OCI-LY1 (cell line): ENCODE results near the gene CDH9.

Source experiments
- H2AFZ ChIP-seq: fragments of 200-600 bp; sonication (generic), shearing (Covaris generic); 2 replicates; pipeline ENCODE4 v1.6.0; 2014; ENCODE audit warnings: antibody characterized with exemption, mild to moderate bottlenecking, low read length
- H3F3A ChIP-seq: fragments of 200-600 bp; sonication (generic), shearing (Covaris generic); 2 replicates; pipeline ENCODE4 v1.6.0; 2014; ENCODE audit warnings: mild to moderate bottlenecking, antibody characterized with exemption, low read length, moderate library complexity; ENCODE audit not compliant: insufficient read depth
- H3K27ac ChIP-seq: fragments of 200-600 bp; sonication (generic); 2 replicates; pipeline ENCODE4 v1.5.1; 2014; ENCODE audit warnings: low read length, mixed run types, mild to moderate bottlenecking, low read depth; ENCODE audit not compliant: poor library complexity, severe bottlenecking
- H3K27me3 ChIP-seq: fragments of 200-600 bp; sonication (generic); 2 replicates; pipeline ENCODE4 v1.6.0; 2014; ENCODE audit warnings: antibody characterized with exemption, mild to moderate bottlenecking, low read length, moderate library complexity; ENCODE audit not compliant: insufficient read depth
- H3K36me3 ChIP-seq: fragments of 200-600 bp; sonication (generic); 2 replicates; pipeline ENCODE4 v1.6.1; 2014; ENCODE audit warnings: mild to moderate bottlenecking, antibody characterized with exemption, low read length, moderate library complexity, mixed read lengths; ENCODE audit not compliant: insufficient read depth
- H3K4me1 ChIP-seq: fragments of 200-600 bp; sonication (generic); 2 replicates; pipeline ENCODE4 v1.5.1; 2014; ENCODE audit warnings: mild to moderate bottlenecking, low read length, moderate library complexity; ENCODE audit not compliant: insufficient read depth, severe bottlenecking
- H3K4me2 ChIP-seq: fragments of 200-600 bp; sonication (generic), shearing (Covaris generic); 2 replicates; pipeline ENCODE4 v1.6.1; 2014; ENCODE audit warnings: low read length
- H3K4me3 ChIP-seq: fragments of 200-600 bp; sonication (generic); 2 replicates; pipeline ENCODE4 v1.5.1; 2014; ENCODE audit warnings: low read length, low read depth, mild to moderate bottlenecking, mixed read lengths; ENCODE audit not compliant: poor library complexity, severe bottlenecking
- H3K79me2 ChIP-seq: fragments of 200-600 bp; shearing (Covaris generic); 2 replicates; pipeline ENCODE4 v1.6.1; 2016; ENCODE audit warnings: mixed run types, low read length, mixed read lengths; ENCODE audit not compliant: insufficient read depth
- H3K9ac ChIP-seq: fragments of 200-600 bp; sonication (generic), shearing (Covaris generic); 2 replicates; pipeline ENCODE4 v1.6.1; 2014; ENCODE audit warnings: mild to moderate bottlenecking, low read length, mixed read lengths
- H3K9me2 ChIP-seq: fragments of 200-600 bp; sonication (generic), shearing (Covaris generic); 2 replicates; pipeline ENCODE4 v1.6.1; 2014; ENCODE audit warnings: low read depth, mild to moderate bottlenecking, low read length, mixed read lengths
- H3K9me3 ChIP-seq: fragments of 200-600 bp; shearing (Covaris generic); 2 replicates; pipeline ENCODE4 v1.6.1; 2014; ENCODE audit warnings: low read length, mixed read lengths
- H4K20me1 ChIP-seq: fragments of 200-600 bp; sonication (generic), shearing (Covaris generic); 2 replicates; pipeline ENCODE4 v1.6.0; 2016; ENCODE audit warnings: mild to moderate bottlenecking, low read length; ENCODE audit not compliant: insufficient read depth
- EZH2 ChIP-seq: fragments of 200-600 bp; sonication (generic), shearing (Covaris generic); IDR thresholded peaks from 2 replicates; pipeline ENCODE4 v1.8.0; 2017; ENCODE audit warnings: borderline replicate concordance, mixed run types, mild to moderate bottlenecking, antibody characterized with exemption, low read length, moderate library complexity, mixed read lengths
- TF ChIP-seq, protein P1 (sequence below): fragments of 200-600 bp; sonication (generic), shearing (Covaris generic); IDR thresholded peaks from 2 replicates; pipeline ENCODE4 v1.5.1; 2017; ENCODE audit warnings: mild to moderate bottlenecking, antibody characterized with exemption, low read length, moderate library complexity, mixed read lengths

CDH9 gene

DNA sequence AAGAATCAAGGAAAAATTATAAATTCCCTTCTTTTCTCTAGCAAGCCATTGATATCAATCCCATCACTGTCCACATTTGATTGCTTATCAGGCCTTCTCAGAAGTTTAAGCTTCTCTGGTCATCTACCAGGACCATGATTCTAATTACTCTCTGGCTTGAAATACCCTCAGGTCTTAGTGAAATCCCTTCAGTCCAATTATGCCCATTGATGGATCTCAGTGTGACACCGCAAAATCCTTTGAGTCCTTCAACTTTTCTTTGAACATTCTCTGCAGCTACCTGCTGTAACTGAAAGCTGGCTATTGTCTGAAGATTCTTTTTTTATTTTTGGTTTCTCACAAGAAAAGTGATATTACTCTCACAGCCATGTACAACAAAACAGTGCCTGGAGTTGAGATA, 3.0 kb upstream of the CDH9 start:
- Histone ChIP-seq H3K27me3 (no peaks in the 10 kb centered on the region), H3K9me3 (no peaks in the 10 kb centered on the region), H2AFZ (no peak overlapping the region), H3F3A (no peaks in the 10 kb centered on the region), H4K20me1 (no peaks in the 10 kb centered on the region), H3K9me2 (no peaks in the 10 kb centered on the region), H3K4me3 (no peak overlapping the region), H3K9ac (no peak overlapping the region), H3K27ac (no peak overlapping the region), H3K36me3 (no peaks in the 10 kb centered on the region), H3K4me2 (no peak overlapping the region), H3K4me1 (no peaks in the 10 kb centered on the region), H3K79me2 (no peaks in the 10 kb centered on the region)
- TF ChIP-seq, protein P1, sequence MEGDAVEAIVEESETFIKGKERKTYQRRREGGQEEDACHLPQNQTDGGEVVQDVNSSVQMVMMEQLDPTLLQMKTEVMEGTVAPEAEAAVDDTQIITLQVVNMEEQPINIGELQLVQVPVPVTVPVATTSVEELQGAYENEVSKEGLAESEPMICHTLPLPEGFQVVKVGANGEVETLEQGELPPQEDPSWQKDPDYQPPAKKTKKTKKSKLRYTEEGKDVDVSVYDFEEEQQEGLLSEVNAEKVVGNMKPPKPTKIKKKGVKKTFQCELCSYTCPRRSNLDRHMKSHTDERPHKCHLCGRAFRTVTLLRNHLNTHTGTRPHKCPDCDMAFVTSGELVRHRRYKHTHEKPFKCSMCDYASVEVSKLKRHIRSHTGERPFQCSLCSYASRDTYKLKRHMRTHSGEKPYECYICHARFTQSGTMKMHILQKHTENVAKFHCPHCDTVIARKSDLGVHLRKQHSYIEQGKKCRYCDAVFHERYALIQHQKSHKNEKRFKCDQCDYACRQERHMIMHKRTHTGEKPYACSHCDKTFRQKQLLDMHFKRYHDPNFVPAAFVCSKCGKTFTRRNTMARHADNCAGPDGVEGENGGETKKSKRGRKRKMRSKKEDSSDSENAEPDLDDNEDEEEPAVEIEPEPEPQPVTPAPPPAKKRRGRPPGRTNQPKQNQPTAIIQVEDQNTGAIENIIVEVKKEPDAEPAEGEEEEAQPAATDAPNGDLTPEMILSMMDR: no peak
- no peak for TF ChIP-seq EZH2

DNA sequence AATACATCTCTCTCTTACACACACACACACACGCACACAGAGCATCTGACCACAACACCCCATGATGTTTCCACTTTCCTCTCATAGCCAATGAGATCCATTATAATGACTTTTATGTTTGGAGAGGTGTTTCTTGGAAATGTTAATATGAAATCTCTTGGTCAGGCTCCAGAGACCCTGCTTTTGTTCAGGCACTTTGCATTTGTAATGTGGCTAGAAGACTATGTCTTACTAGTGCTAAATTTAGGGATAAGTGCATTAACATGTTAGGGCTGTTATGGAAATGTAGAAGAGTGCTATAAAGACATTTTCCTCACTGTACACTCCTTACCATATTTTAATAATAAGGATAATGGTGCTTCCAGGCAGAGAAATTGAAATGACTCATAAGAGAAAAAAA, 3.8 kb downstream of the CDH9 start:
- no peak for TF ChIP-seq EZH2
- TF ChIP-seq, protein P1: no peak

DNA sequence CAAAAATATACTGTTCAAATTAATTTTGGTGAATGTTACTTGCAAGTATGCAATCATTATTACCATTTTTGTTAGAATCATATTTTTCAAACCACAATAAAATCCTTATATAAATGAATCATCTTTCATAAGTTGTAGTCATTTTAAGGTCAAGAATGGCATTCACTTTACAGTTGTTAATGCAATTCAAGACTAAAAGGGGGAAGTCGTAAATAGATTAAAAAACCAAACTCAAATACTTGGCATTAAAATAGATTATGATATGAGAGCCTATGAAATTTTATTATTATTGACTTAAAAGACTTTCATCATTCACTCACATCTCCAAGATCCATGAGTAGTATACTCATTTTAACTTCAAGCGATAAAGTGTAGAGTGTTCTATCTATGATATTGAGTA, 11.6 kb downstream of the CDH9 start:
- no peak for TF ChIP-seq EZH2
- TF ChIP-seq, protein P1: no peak
- Histone ChIP-seq H3K9ac (no peak overlapping the region), H3K27ac (no peak overlapping the region), H4K20me1 (no peaks in the 10 kb centered on the region), H3K4me2 (no peak overlapping the region), H3F3A (no peaks in the 10 kb centered on the region), H3K9me3 (no peaks in the 10 kb centered on the region), H3K27me3 (no peaks in the 10 kb centered on the region), H3K4me3 (no peak overlapping the region), H3K79me2 (no peaks in the 10 kb centered on the region), H3K9me2 (no peaks in the 10 kb centered on the region), H2AFZ (no peak overlapping the region), H3K36me3 (no peaks in the 10 kb centered on the region), H3K4me1 (no peaks in the 10 kb centered on the region)

More for the DNA sequence above, 3.8 kb downstream of the CDH9 start:
- Histone ChIP-seq H3K9me3 (no peaks in the 10 kb centered on the region), H4K20me1 (no peaks in the 10 kb centered on the region), H3K27me3 (no peaks in the 10 kb centered on the region), H2AFZ (no peak overlapping the region), H3K36me3 (no peaks in the 10 kb centered on the region), H3K4me3 (no peak overlapping the region), H3K27ac (no peak overlapping the region), H3F3A (no peaks in the 10 kb centered on the region), H3K79me2 (no peaks in the 10 kb centered on the region), H3K4me2 (no peak overlapping the region), H3K4me1 (no peaks in the 10 kb centered on the region), H3K9ac (no peak overlapping the region), H3K9me2 (no peaks in the 10 kb centered on the region)
